Suprapubic skin (tissue), 4 donors: ENCODE results near the gene RAB40A. TPM values are rescaled to one million over a fixed set of nuclear protein-coding genes. Genes with fewer than 3 reads are reported as not detected.

Source experiments
- DNase-seq, 2 donors: peaks; one replicate each; pipeline ENCODE4 v3.0.0-alpha.2; 2019; ENCODE audit warnings: low spot score in 2 of 2
- H3K27ac ChIP-seq: fragments of 200-600 bp; sonication (generic); one replicate; pipeline ENCODE4 v1.5.1; 2019
- H3K27me3 ChIP-seq: fragments of 200-600 bp; sonication (generic); one replicate; pipeline ENCODE4 v1.5.1; 2019
- H3K36me3 ChIP-seq: fragments of 200-600 bp; sonication (generic); one replicate; pipeline ENCODE4 v1.5.1; 2019
- H3K4me1 ChIP-seq: fragments of 200-600 bp; sonication (generic); one replicate; pipeline ENCODE4 v1.5.1; 2019
- H3K4me3 ChIP-seq: fragments of 200-600 bp; sonication (generic); one replicate; pipeline ENCODE4 v1.5.1; 2019; ENCODE audit warnings: mild to moderate bottlenecking
- H3K9me3 ChIP-seq: fragments of 200-600 bp; sonication (generic); one replicate; pipeline ENCODE4 v1.5.1; 2019
- CTCF ChIP-seq, 2 donors: fragments of 200-600 bp in 1 of 2; fragments of 450-650 bp in 1 of 2; sonication (generic) in 1 of 2; IDR thresholded peaks; one replicate each; pipeline ENCODE4 v1.5.1; 2016 to 2019; ENCODE audit warnings: antibody characterized with exemption in 2 of 2, mild to moderate bottlenecking in 1 of 2, moderate library complexity in 1 of 2
- EP300 ChIP-seq: sonication (generic); formaldehyde crosslinking; IDR thresholded peaks from one replicate; pipeline ENCODE4 v1.6.1; 2017; ENCODE audit warnings: antibody characterized with exemption
- POLR2A ChIP-seq, 2 donors: fragments of 450-650 bp; IDR thresholded peaks; one replicate each; pipeline ENCODE4 v1.6.1; 2017; ENCODE audit warnings: antibody characterized with exemption in 2 of 2, mild to moderate bottlenecking in 2 of 2, moderate library complexity in 2 of 2
- POLR2AphosphoS5 ChIP-seq, 3 donors: sonication (generic); formaldehyde crosslinking; IDR thresholded peaks; one replicate each; pipeline ENCODE4 v1.6.1; 2017; ENCODE audit warnings: antibody characterized with exemption in 3 of 3
- WGBS: methylation state at CpG from one replicate; pipeline ENCODE4 v1.1.5; 2018; 5-methylcytosine and 5-hydroxymethylcytosine counted together
- total RNA-seq, 4 donors: library from RNA; depleted of rRNA; stranded (reverse); fragments of >200 nt; gene quantifications; one replicate each; pipeline ENCODE4 v1.1.0, GENCODE V29; 2016

RAB40A gene
- total RNA-seq, 4 donors from 2014 or later, result 0.31 to 2.4 (median 2.3) TPM; not detected in 1

DNA sequence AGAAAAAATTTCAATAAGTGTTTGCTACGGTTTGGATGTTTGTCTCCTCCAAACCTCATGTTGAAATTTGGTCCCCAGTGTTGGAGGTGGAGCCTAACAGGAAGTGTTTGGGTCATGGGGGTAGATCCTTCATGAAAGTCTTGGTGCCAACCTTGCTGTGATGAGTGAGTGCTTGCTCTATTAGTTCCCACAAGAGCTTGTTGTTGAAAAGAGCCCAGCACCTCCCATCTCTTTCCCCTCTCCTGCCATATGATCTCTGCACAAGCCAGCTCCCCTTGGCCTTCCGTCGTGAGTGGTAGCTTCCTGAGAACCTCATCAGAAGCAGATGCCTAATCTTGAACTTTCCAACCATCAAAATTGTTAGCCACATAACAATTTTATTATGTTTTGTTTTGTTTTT, 10.3 kb upstream of the RAB40A start:
- Histone ChIP-seq H3K27me3 (no peaks in the 10 kb centered on the region), H3K9me3 (no peaks in the 10 kb centered on the region), H3K4me3 (no peak overlapping the region), H3K4me1 (no peaks in the 10 kb centered on the region), H3K36me3 (no peaks in the 10 kb centered on the region), H3K27ac (no peak overlapping the region)
- TF ChIP-seq POLR2A (IDR thresholded peaks at IDR 0.05) (no peak), POLR2AphosphoS5 (IDR thresholded peaks at IDR 0.05) (no peak), EP300 (no peak), CTCF (IDR thresholded peaks at IDR 0.05) (no peak)
- 54% methylated on average over 3 of the region's 3 CpGs for WGBS
- DNase-seq, result no peak

- H3K9me3 ChIP-seq, result no peaks in the 10 kb centered on the region
- no peak for DNase-seq
- WGBS, result 68% methylated on average over 2 of the region's 2 CpGs
- no peaks in the 10 kb centered on the region for H3K4me1 ChIP-seq
- no peaks in the 10 kb centered on the region for H3K27me3 ChIP-seq
- no peak for TF ChIP-seq CTCF (IDR thresholded peaks at IDR 0.05)
- TF ChIP-seq EP300, result no peak
- H3K4me3 ChIP-seq, result no peak overlapping the region
- H3K27ac ChIP-seq, result no peak overlapping the region
- no peaks in the 10 kb centered on the region for H3K36me3 ChIP-seq
Measured at GRCh38 chrX:103524747-103525146, 5.5 kb upstream of the RAB40A start.

- Histone ChIP-seq H3K4me1 (no peaks in the 10 kb centered on the region), H3K27me3 (no peaks in the 10 kb centered on the region), H3K4me3 (no peak overlapping the region), H3K36me3 (no peaks in the 10 kb centered on the region), H3K9me3 (no peaks in the 10 kb centered on the region), H3K27ac (no peak overlapping the region)
- no peak for DNase-seq
- TF ChIP-seq POLR2A (IDR thresholded peaks at IDR 0.05), result no peak
- no peak for TF ChIP-seq POLR2AphosphoS5 (IDR thresholded peaks at IDR 0.05)
- TF ChIP-seq EP300, result no peak
- no peak for TF ChIP-seq CTCF (IDR thresholded peaks at IDR 0.05)
- WGBS, result 79% methylated on average over 2 of the region's 2 CpGs
Measured at GRCh38 chrX:103523605-103524004, 4.3 kb upstream of the RAB40A start.

GRCh38 chrX:103520386-103520785, 1.1 kb upstream of the RAB40A start:
- Histone ChIP-seq H3K4me1 (no peaks in the 10 kb centered on the region), H3K4me3 (no peak overlapping the region), H3K27me3 (no peaks in the 10 kb centered on the region), H3K27ac (no peak overlapping the region), H3K9me3 (no peaks in the 10 kb centered on the region), H3K36me3 (no peaks in the 10 kb centered on the region)
- DNase-seq, result no peak
- TF ChIP-seq CTCF (IDR thresholded peaks at IDR 0.05) (no peak), POLR2A (IDR thresholded peaks at IDR 0.05) (no peak), POLR2AphosphoS5 (IDR thresholded peaks at IDR 0.05) (no peak), EP300 (no peak)
- WGBS, result 66% methylated on average over 4 of the region's 4 CpGs

DNA sequence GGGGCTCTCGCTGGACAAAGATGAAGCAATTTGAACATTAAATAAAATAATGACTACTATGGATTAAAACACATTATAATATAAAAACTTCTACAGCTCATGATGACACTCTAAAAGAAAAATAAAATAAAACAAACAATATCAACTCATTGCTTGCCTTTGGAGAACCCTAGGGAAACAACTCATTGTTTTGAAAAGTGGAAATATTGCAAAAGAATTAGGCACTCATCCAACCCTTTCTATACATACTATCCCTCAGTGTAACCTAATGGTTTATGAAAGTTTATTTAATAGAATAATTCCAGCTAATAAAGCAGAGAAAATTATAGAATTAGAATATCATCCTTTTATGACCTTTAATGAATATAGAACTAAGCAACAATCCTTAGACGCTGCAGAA, 718 bp downstream of the RAB40A start:
- TF ChIP-seq CTCF (IDR thresholded peaks at IDR 0.05), result no peak
- TF ChIP-seq POLR2A (IDR thresholded peaks at IDR 0.05), result no peak
- TF ChIP-seq EP300, result no peak
- H3K36me3 ChIP-seq, result no peaks in the 10 kb centered on the region
- H3K9me3 ChIP-seq, result no peaks in the 10 kb centered on the region
- no peaks in the 10 kb centered on the region for H3K4me1 ChIP-seq
- H3K4me3 ChIP-seq, result no peak overlapping the region
- DNase-seq, result no peak
- H3K27me3 ChIP-seq, result no peaks in the 10 kb centered on the region
- H3K27ac ChIP-seq, result no peak overlapping the region
- 84% methylated on average over 2 of the region's 2 CpGs for WGBS
